T follicular helper cell (primary cell): ENCODE results near the gene SLC26A1.
"Not testable (repeated sequence)": the region's sequence is repeated elsewhere in the genome, so short reads cannot be mapped to it uniquely, and the experiment has no call there.

Experiments used
- DNase-seq: peaks from one replicate; pipeline ENCODE4 v3.0.0-alpha.2; 2020; ENCODE audit warnings: low read depth

SLC26A1 gene

GRCh38 chr4:1013225-1014073 lies 20.2 kb upstream of the SLC26A1 start:
- no peak for DNase-seq

DNA sequence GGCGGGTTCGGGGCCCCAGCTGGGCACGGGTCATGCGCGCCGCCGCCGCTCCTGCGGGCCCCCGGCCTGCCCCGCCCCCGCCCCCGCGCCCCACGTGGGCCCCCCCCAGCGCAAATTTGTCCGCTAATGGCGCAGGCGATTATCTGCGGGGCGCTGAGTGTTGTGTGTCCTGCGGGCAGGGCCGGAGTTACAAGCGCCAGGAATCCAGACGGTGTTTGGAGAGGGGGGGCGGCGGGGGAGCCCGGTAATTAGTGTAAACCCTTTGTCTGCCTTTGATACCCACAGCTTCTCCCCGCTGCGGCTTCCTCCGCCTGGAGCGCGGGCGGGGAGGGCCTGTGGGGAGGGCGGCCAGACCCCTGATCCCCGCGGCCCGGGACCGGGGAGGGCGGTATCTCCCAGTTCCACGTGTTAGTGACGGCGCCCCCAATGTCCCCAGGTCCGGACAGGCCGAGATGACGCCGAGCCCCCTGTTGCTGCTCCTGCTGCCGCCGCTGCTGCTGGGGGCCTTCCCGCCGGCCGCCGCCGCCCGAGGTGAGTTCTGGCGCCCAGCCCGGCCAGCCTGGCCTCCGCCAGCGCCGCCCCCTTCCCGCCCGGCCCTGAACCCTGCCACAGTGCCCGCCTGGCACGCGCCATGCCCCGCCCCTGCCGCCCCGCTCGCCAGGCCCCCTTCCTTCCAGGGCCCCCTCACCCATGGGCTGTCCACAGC lies 19.0 kb upstream of the SLC26A1 start:
- DNase-seq, result peak; percentile 37

GRCh38 chr4:1011666-1012033 lies 18.4 kb upstream of the SLC26A1 start:
- DNase-seq, result no peak

DNA sequence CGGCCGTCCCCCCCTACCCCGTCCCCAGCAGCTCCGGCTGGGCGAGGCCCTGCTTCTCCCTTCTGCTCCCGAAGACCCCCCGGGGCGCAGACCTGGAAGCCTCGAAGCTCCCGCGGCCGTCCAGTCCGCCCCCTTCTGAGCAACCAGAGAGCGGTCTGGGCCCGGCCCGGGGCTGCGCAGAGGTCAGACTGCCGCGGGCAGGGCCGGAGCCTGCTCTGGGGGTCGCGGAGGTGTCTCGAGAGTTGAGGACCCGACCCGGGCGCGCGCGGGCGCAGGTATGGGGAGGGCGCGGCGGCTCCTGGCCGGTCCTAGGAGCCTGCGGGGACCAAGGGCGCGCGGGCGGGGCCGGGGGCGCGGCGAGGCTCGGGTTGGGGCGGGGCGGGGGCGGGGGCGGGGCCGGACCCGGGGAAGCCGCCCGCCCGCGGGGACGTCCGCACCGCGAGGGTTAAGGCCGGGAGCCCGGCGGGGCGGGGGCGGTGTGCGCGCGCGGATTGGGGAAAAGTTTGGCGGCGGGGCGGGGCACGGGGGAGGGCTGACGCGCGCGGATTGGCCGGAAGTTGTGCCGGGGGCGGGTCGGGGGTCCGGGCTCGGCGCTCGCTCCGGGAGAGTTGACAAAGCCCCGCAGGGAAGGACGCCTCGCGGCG lies 17.9 kb upstream of the SLC26A1 start, which contains the start of gene FGFRL1:
TSS of gene FGFRL1 (plus strand) at position 605 of the 644 bp plus-strand sequence. CDS start 860 bp downstream, outside the sequence.
- peak; percentile 87 for DNase-seq

- peak; percentile 51 for DNase-seq
Measured at GRCh38 chr4:1010395-1011021, 17.3 kb upstream of the SLC26A1 start.

- DNase-seq, result peak; percentile 69
Measured at GRCh38 chr4:1009542-1010394, 16.6 kb upstream of the SLC26A1 start.

DNA sequence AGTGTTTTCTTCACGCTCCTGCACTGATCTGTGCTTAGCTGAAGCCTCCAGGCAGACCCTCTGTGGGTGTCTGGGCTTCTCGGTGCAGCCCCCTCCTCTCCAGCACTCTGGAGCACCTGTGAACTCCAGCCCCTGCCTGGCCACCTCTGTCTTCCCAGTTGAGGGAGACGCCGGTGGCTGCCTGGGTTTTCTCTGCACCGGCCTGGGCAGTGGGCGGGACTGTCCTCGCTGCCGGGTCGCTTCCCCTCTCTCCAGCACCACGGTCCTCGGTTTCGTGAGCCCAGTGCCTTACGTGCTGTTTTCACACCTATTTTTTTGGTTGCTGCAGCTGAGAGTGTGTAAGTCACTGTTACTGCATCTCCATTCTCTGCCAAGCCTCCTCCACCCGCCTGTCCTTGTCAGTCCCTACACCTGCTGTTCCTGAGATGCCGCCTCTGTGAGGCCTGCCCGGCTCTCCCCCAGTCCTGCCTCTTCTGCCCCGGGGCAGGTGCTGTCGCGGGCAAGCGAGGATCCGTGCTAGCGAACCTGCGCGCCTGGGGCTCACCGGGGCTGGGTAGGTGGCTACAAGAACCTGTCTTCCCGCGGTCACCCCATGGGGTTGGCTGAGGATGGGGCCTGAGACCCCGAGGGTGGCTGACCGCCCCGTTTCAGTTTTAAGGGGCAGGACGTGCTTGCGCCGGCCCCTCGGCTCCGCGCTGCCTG lies 15.8 kb upstream of the SLC26A1 start:
- peak; percentile 20 for DNase-seq

GRCh38 chr4:1006856-1007255 lies 13.7 kb upstream of the SLC26A1 start:
- DNase-seq, result no peak

GRCh38 chr4:1004557-1005485 lies 11.6 kb upstream of the SLC26A1 start:
- no peak for DNase-seq

GRCh38 chr4:1004071-1004418 lies 10.8 kb upstream of the SLC26A1 start:
- no peak for DNase-seq

DNA sequence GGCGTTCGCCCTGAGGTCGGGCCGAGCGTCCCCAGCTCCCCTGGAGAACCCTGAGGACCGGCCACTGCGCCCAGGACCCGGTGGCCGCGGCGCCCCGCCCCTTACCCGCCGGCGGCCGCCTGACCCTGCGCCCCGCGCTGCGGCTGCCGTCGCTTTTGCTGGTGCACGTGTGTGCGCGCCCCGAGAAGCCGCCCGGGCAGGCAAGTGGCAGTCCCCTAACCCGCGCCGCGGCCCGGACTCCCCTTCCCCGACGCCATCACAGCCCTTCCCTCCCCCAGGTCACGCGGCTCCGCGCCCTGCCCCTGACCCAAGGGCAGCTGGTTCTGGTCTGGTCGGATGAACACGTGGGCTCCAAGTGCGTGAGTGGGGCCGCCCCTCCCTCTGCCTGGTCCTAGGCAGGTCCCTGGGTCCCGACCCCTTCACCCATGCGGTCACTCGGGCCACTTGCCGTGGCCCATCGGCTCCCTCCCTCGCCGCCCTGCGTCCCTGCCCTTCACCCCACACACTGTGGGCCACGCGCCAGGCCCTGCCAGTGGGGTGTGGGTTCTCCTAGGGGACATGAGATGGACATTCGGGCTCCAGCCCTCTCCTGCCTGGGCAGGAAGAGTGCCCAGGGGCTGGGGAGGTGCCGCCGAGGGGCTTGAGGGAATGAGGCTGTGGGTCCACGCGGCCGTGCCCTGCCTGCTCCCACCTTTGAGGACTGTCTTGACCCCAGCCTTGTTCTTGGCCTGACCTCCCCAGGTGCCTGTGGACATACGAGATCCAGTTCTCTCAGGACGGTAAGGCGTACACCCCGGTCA lies 10.3 kb upstream of the SLC26A1 start:
- DNase-seq, result no peak

DNA sequence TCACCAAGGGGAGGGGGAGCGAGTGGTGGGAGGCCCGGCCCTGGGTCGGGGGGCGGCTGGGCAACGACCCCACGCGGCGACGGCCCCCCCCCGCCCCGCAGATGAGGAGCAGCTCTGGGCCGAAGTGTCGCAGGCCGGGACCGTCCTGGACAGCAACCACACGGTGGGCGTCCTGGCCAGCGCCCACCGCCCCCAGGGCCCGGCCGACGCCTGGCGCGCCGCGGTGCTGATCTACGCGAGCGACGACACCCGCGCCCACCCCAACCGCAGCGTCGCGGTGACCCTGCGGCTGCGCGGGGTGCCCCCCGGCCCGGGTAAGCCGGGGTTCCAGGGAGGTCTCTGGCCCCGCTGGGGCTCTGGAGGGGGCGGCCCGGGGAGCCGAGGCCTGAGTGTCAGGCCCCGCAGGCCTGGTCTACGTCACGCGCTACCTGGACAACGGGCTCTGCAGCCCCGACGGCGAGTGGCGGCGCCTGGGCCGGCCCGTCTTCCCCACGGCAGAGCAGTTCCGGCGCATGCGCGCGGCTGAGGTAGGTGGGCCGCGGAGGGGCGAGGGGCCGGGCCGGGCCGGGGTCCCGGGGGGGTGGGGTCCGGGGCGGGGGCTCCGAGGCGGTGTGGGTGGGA lies 9.5 kb upstream of the SLC26A1 start:
- DNase-seq, result no peak

DNA sequence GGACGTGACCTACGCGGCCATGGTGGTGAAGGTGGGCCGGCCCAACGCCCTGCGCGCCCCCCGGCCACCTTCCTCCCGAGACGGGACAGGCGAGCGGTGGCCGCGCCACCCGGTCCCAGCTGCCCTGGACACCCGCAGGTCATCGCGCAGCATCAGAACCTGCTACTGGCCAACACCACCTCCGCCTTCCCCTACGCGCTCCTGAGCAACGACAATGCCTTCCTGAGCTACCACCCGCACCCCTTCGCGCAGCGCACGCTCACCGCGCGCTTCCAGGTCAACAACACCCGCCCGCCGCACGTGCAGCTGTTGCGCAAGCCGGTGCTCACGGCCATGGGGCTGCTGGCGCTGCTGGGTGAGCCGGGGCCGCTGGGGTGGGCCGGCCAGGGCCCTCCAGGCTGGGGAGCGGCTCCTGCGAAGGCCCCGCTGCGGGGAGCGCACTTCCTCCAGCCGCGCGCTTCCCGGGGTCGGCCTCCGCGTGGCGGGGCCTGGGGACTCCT lies 9.0 kb upstream of the SLC26A1 start:
- no peak for DNase-seq

DNA sequence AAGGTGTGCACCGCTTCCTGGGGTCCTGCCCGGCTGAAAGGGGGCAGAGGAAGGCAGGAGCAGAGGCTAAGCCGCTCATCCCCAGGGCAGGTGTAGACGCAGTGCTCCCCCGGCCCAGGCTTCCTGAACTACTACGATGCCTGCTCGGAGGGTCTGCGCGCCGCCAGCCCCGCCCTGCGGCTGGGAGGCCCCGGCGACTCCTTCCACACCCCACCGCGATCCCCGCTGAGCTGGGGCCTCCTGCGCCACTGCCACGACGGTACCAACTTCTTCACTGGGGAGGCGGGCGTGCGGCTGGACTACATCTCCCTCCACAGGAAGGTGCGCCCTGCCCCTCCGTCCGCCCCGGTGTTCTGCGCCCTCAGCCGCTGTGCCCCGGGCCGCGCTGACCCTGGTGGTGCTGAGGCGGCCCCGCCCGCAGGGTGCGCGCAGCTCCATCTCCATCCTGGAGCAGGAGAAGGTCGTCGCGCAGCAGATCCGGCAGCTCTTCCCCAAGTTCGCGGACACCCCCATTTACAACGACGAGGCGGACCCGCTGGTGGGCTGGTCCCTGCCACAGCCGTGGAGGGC lies 8.4 kb upstream of the SLC26A1 start:
- DNase-seq, result no peak

DNA sequence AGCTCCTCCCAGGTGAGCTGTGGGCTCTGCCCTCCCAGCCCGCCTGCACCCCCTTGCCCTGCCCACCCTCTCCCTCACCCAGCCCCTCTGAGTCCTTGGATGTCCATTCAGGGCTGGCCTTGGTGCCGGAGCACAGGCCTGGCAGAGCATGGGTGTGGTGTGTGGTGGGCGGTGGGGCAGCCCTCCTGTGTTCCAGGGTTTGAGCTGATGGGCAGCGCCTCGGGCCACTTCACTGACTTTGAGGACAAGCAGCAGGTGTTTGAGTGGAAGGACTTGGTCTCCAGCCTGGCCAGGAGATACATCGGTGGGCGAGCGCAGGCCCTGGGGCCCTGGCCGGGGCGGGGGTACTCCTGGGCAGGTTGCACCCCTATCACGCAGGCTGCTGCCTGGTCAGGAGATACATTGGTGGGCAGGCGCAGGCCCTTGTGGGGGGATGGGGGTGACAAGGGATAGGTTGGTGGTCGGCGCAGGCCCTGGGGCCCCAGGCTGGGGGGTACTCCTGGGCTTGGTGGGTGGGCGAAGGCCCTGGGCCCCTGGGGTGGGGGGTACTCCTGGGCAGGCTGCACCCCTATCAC lies 7.6 kb upstream of the SLC26A1 start:
- DNase-seq, result no peak

DNA sequence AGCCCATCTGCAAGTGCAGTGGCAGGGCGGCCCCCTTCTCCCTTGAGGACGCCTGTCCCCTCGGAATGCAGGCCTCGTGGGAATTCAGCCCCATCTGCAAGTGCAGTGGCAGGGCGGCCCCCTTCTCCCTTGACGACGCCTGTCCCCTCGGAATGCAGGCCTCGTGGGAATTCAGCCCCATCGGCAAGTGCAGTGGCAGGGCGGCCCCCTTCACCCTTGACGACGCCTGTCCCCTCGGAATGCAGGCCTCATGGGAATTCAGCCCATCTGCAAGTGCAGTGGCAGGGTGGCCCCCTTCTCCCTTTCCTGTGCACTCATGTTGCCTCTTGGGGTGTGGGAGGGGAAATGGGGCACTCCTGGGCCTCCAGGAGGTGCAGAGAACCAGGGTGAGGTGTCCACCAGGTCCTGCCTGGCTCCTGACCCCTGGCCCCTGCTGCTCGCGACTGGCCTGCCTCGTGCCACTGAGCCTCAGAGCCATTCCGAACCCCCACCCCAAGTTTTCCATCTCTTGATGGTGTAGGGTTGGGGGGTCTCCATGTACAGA lies 6.8 kb upstream of the SLC26A1 start:
- DNase-seq, result no peak

GRCh38 chr4:999240-999863 lies 6.1 kb upstream of the SLC26A1 start:
- not testable (repeated sequence) for DNase-seq
